ENCODE measurements around the gene COL18A1. TPM values are rescaled to one million over a fixed set of nuclear protein-coding genes. Genes with fewer than 3 reads are reported as not detected.

Gene COL18A1
- total and polyA plus RNA-seq, 9 of the 15 experiments (the other 6 are each of a cell fraction or from before 2014, with no cell fraction given), result 0.14 to 16.4 (median 2.0) TPM

DNA sequence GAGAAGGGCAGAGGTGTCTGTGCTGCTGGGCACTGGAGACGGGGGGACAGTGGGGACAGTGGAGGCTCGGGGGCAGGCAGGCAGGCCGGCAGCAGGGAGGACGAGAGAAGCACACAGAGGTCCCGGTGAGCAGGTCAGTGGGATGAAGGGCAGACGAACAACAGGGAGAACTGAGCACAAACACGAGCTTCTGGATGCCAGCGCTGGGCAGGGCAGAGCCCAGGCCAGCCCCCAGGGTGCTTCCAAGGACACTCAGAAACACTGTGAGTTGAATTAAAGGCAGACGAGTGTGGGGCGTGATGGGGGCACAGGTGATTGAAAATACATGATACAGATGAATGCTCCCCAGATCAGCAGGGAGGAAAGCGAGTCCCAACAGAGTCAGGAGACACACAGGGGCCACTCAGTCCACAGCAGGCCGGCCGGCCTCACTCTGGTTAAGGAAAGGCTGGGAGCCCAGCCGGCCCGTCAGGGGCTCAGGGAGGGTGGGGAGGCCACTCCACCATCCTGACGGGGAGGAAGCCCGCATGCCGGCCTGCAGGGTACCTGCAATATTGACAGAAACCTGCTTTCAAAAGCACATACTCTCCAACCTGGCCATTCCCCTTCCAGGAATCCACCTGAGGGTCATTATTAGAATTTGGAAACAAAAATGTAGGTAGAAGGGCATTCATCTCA lies 123.2 kb downstream of the COL18A1 start:
- peaks cover 85% of the 10 kb centered on the region for H3K36me3 ChIP-seq (ENCODE audit: control insufficient read depth, insufficient read depth, low read length)
- no peak for FAIRE-seq
- H3K4me1 ChIP-seq (replicated peaks in 1 of 2; ENCODE audit: control insufficient read depth in 2 of 2, insufficient read depth in 2 of 2, low read length in 2 of 2), result peaks cover 0 to 25% of the 10 kb centered on the region in 2 experiments; a peak in 1 of 5 replicates
- H3K9ac ChIP-seq (ENCODE audit: insufficient read depth in 1 of 2, low read depth in 2 of 2, low read length in 2 of 2), result no peak overlapping the region
- in situ Hi-C loops (cut with MboI), result no loop called here
- H3K9me3 ChIP-seq (replicated peaks; ENCODE audit: control insufficient read depth, insufficient read depth, low read depth, low read length), result no peaks in the 10 kb centered on the region
- no peak for ATAC-seq
- CTCF ChIA-PET (ENCODE audit: low intra/inter-chr PET ratio), result no interaction called here
- POLR2A ChIA-PET, result interaction anchor here (0.6 kb wide), 1 partner anchor 427 kb away, joined by 3 read pairs; no protein-coding TSS in a partner anchor
- TF ChIP-seq USF2 (CRISPR knock-in tag; IDR thresholded peaks at IDR 0.05), result no peak
- no peak for TF ChIP-seq MCM3 (IDR thresholded peaks at IDR 0.05)
- no peak for TF ChIP-seq PCBP2 (IDR thresholded peaks at IDR 0.05; ENCODE audit: low read depth, low read length, poor library complexity, severe bottlenecking)
- TF ChIP-seq BRF2 (IDR thresholded peaks at IDR 0.05; ENCODE audit: borderline replicate concordance, insufficient read depth, insufficient read length), result no peak
- no peak for TF ChIP-seq SRSF9 (IDR thresholded peaks at IDR 0.05; ENCODE audit: borderline replicate concordance, low read depth, low read length)
- TF ChIP-seq NFIX (CRISPR knock-in tag; IDR thresholded peaks at IDR 0.05; ENCODE audit: low read depth), result no peak
- 90% methylated on average over 17 of the region's 18 CpGs for WGBS (ENCODE audit: insufficient coverage, low coverage, missing lambda C conversion rate)
- H3K27me3 ChIP-seq (ENCODE audit: control insufficient read depth in 2 of 2, insufficient read depth in 2 of 2, low read length in 2 of 2), result no peaks in the 10 kb centered on the region
- peaks cover 4% of the 10 kb centered on the region; the same call in 1 of the 3 replicates for H3K79me2 ChIP-seq (ENCODE audit: control insufficient read depth, insufficient read depth, low read length)
- no peaks in the 10 kb centered on the region for H3K9me1 ChIP-seq (ENCODE audit: control insufficient read depth, insufficient read depth, low read length)
- H3K4me2 ChIP-seq (ENCODE audit: insufficient read depth, low read length), result no peak overlapping the region
- H3K4me3 ChIP-seq, result no peak overlapping the region
- no peak for DNase-seq (ENCODE audit: extremely low read depth in 1 of 4, low spot score in 3 of 4)
- H4K20me1 ChIP-seq (replicated peaks; ENCODE audit: control insufficient read depth, insufficient read depth, low read length), result peaks cover 4% of the 10 kb centered on the region; the same call in 1 of the 2 replicates
- H3K27ac ChIP-seq (ENCODE audit: extremely low read depth, low read depth, low read length), result no peak overlapping the region
- no peak overlapping the region for H2AFZ ChIP-seq (ENCODE audit: low read depth, low read length)
- intact Hi-C loops (cut with micrococcal nuclease), result no loop called here
- BruUV-seq (replicated peaks), result no TSS peak
